ENCODE measurements around the gene P4HA2. TPM values are rescaled to one million over a fixed set of nuclear protein-coding genes. Genes with fewer than 3 reads are reported as not detected.

The P4HA2 gene
- total and polyA plus RNA-seq, 11 donors: 41.2 to 140 (median 55.7) TPM

DNA sequence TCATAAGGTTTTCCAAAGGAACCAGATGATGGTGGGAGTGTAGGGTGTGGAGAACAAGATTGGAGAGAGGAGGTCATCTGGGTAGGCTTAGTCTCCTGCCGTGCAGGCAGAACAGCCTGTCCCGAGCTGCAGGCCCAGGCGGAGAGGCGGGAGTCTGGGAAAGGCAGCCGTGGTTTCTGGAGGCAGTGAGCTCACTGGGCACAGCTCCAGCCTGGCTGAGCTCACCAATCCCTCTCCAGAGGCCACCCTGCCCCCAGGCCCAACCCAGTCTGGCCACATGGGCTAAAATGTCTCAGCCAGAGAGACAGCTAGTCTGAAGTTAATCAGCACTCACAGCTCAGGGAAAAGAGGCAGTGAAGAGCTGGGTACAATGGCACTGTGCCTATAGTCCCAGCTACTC is 12.3 kb downstream of the P4HA2 start:
- no peaks in the 10 kb centered on the region for H3K9me3 ChIP-seq
- H3K27ac ChIP-seq: peak overlapping the region; percentile 62 to 98 (median 86)
- WGBS, 4 donors: 13 to 30% (median 17%) methylated on average over 5 of the region's 5 CpGs
- peaks cover 0 to 92% (median 53%) of the 10 kb centered on the region in 12 donors for H3K4me1 ChIP-seq
- ATAC-seq (peak; percentile 91 to 96 (median 94)), DNase-seq (peak; percentile 92 to 98 (median 94))
- peaks cover 0 to 65% (median 44%) of the 10 kb centered on the region in 9 donors for H3K36me3 ChIP-seq
- H3K4me3 ChIP-seq: no peak overlapping the region
- TF ChIP-seq POLR2A (IDR thresholded peaks at IDR 0.05): peak in 1 of 2 donors; percentile 19
- TF ChIP-seq, protein P1, sequence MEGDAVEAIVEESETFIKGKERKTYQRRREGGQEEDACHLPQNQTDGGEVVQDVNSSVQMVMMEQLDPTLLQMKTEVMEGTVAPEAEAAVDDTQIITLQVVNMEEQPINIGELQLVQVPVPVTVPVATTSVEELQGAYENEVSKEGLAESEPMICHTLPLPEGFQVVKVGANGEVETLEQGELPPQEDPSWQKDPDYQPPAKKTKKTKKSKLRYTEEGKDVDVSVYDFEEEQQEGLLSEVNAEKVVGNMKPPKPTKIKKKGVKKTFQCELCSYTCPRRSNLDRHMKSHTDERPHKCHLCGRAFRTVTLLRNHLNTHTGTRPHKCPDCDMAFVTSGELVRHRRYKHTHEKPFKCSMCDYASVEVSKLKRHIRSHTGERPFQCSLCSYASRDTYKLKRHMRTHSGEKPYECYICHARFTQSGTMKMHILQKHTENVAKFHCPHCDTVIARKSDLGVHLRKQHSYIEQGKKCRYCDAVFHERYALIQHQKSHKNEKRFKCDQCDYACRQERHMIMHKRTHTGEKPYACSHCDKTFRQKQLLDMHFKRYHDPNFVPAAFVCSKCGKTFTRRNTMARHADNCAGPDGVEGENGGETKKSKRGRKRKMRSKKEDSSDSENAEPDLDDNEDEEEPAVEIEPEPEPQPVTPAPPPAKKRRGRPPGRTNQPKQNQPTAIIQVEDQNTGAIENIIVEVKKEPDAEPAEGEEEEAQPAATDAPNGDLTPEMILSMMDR (IDR thresholded peaks at IDR 0.05): no peak
- no peaks in the 10 kb centered on the region for H3K27me3 ChIP-seq
- intact Hi-C loops (cut with DNase I): no loop called here

DNA sequence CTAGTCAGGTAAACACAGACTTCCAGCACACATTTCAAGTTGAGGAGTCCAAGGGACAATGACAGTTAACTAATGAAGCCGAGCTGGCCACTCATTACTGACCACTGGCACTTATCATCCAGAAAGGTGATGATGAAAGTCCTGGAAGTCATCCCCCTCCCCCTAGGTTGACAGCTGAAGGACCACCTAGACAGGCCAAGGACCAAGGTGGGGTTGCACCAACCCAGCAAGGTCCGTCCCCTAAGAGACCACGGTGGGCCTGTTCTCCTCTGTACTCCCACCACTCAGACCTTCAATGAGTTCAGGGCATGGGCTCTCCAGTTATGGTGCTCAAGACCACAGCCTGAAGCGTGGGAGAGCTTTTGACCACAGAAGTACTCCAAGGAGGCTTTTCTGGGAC is 13.2 kb downstream of the P4HA2 start:
- TF ChIP-seq, protein P1 (IDR thresholded peaks at IDR 0.05): no peak
- TF ChIP-seq POLR2A (IDR thresholded peaks at IDR 0.05): no peak
- Histone ChIP-seq H3K4me3 (no peak overlapping the region), H3K4me1 (peaks cover 0 to 89% (median 48%) of the 10 kb centered on the region in 12 donors), H3K27ac (peak overlapping the region; percentile 62 to 98 (median 86)), H3K36me3 (peaks cover 0 to 73% (median 51%) of the 10 kb centered on the region in 9 donors), H3K9me3 (no peaks in the 10 kb centered on the region), H3K27me3 (no peaks in the 10 kb centered on the region)
- intact Hi-C loops (cut with DNase I): no loop called here
- DNase-seq (no peak), ATAC-seq (no peak)
- WGBS, 4 donors: 95 to 100% (median 96%) methylated on average over 2 to 4 of the region's 4 CpGs

DNA sequence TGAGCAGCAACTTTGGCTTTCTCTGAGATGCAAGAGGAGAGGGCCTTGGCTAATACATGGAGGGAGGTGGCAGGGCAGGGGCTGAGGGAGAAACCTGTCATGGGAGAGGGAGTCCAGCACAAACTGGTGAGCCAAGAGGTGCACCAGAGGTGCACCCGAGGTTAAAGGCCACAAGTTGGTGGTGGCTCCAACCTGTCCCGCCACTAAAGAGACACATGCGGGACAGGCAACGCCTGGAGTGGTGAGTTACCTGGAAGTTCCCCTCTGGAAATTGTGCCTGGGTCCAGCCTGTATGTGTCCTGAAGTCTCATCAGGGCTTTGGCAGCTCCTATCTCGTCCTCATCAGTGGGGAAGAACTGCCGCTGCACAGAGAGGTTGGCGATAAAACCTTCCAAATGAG is 14.0 kb downstream of the P4HA2 start:
- no peaks in the 10 kb centered on the region for H3K27me3 ChIP-seq
- H3K36me3 ChIP-seq: peaks cover 0 to 81% (median 59%) of the 10 kb centered on the region in 9 donors
- TF ChIP-seq, protein P1 (IDR thresholded peaks at IDR 0.05): no peak
- TF ChIP-seq POLR2A (IDR thresholded peaks at IDR 0.05): no peak
- ATAC-seq (no peak), DNase-seq (no peak)
- 95 to 98% (median 96%) methylated on average over 7 of the region's 7 CpGs for WGBS, 4 donors
- H3K9me3 ChIP-seq: no peaks in the 10 kb centered on the region
- no peak overlapping the region for H3K4me3 ChIP-seq
- H3K4me1 ChIP-seq: peaks cover 0 to 81% (median 43%) of the 10 kb centered on the region in 12 donors
- intact Hi-C loops (cut with DNase I): no loop called here
- peak overlapping the region in 8 of 12 donors; percentile 6 to 90 (median 86) for H3K27ac ChIP-seq

DNA sequence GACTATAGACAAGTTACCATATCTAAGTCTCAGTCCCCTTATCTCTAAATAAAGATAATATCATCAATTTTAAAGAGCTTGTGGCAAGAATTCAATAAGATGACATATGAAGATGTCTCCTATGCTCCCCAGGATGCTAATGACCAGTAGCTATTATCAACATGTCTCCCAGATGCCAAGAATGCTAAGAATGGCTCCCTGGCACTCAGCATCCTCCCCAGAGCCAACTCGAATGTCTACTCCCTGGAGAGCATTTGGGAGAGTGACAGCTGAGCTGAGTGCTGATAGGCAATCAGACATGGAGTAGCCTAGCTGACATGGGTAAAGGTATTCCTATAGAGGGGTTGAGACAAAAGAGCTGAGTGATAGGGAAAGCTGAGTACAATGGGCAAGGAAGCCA is 15.9 kb downstream of the P4HA2 start:
- no peaks in the 10 kb centered on the region for H3K27me3 ChIP-seq
- H3K9me3 ChIP-seq: no peaks in the 10 kb centered on the region
- peaks cover 0 to 72% (median 36%) of the 10 kb centered on the region in 12 donors for H3K4me1 ChIP-seq
- WGBS, 4 donors: 23 to 69% (median 29%) methylated on average over 1 of the region's 1 CpG
- ATAC-seq (peak; percentile 40 to 61 (median 59)), DNase-seq (peak in 4 of 5 donors; percentile 57 to 80 (median 70))
- TF ChIP-seq, protein P1 (IDR thresholded peaks at IDR 0.05): no peak
- TF ChIP-seq POLR2A (IDR thresholded peaks at IDR 0.05): no peak
- no peak overlapping the region for H3K4me3 ChIP-seq
- intact Hi-C loops (cut with DNase I): no loop called here
- peak overlapping the region in 11 of 12 donors; percentile 49 to 90 (median 72) for H3K27ac ChIP-seq
- peaks cover 0 to 82% (median 60%) of the 10 kb centered on the region in 9 donors for H3K36me3 ChIP-seq
